Keratinocyte (primary cell): ENCODE data around the gene BLMH. TPM values are rescaled to one million over a fixed set of nuclear protein-coding genes. Genes with fewer than 3 reads are reported as not detected.
A peak's percentile ranks its signal among the peaks of the same experiment; 100 is the strongest.

ENCODE experiments used
- DNase-seq: peaks from one replicate; pipeline ENCODE4 v3.0.0-alpha.2; 2011; ENCODE audit warnings: low read depth, missing footprints, low spot score
- FAIRE-seq: peaks from 2 replicates; lab custom pipeline; 2011; peaks lifted over from hg19 to GRCh38; lab: Jason Lieb, UNC
- H2AFZ ChIP-seq: 2 replicates; pipeline ENCODE4 v1.6.0; 2012; ENCODE audit warnings: low read length, control low read depth, inconsistent platforms; ENCODE audit not compliant: control insufficient read depth
- H3K27ac ChIP-seq: 2 replicates; pipeline ENCODE4 v1.5.1; 2011; ENCODE audit warnings: low read length; ENCODE audit not compliant: control insufficient read depth, insufficient read depth
- H3K27me3 ChIP-seq: 3 replicates; pipeline ENCODE4 v1.6.0; 2011; ENCODE audit warnings: low read length; ENCODE audit not compliant: control insufficient read depth, insufficient read depth; ENCODE audit errors: extremely low read depth
- H3K36me3 ChIP-seq, 2 experiments: 2 replicates in 1 of 2; 3 replicates in 1 of 2; pipeline ENCODE4 v1.5.1; 2011; ENCODE audit warnings: low read length in 2 of 2, mild to moderate bottlenecking in 1 of 2; ENCODE audit not compliant: control insufficient read depth in 2 of 2, insufficient read depth in 2 of 2; ENCODE audit errors: extremely low read depth in 1 of 2
- H3K4me1 ChIP-seq: 3 replicates; pipeline ENCODE4 v1.5.1; 2011; ENCODE audit warnings: low read length; ENCODE audit not compliant: control insufficient read depth, insufficient read depth; ENCODE audit errors: extremely low read depth
- H3K4me2 ChIP-seq: 3 replicates; pipeline ENCODE4 v1.6.0; 2011; ENCODE audit warnings: low read depth, low read length; ENCODE audit not compliant: control insufficient read depth, insufficient read depth; ENCODE audit errors: extremely low read depth
- H3K4me3 ChIP-seq, 3 experiments: fragments of 200-600 bp in 1 of 3; sonication (generic) in 1 of 3; 2 replicates in 2 of 3; 3 replicates in 1 of 3; pipeline ENCODE4 v1.5.1; 2011 to 2016; ENCODE audit warnings: low read length in 3 of 3, mild to moderate bottlenecking in 3 of 3, control low read depth in 2 of 3, inconsistent platforms in 1 of 3, low read depth in 1 of 3, mixed read lengths in 1 of 3, mixed run types in 1 of 3, moderate library complexity in 1 of 3; ENCODE audit not compliant: control insufficient read depth in 2 of 3, insufficient read depth in 2 of 3; ENCODE audit errors: extremely low read depth in 1 of 3
- H3K79me2 ChIP-seq: 2 replicates; pipeline ENCODE4 v1.6.0; 2012; ENCODE audit warnings: low read length; ENCODE audit not compliant: control insufficient read depth, insufficient read depth
- H3K9ac ChIP-seq: 3 replicates; pipeline ENCODE4 v1.6.0; 2011; ENCODE audit warnings: low read length; ENCODE audit not compliant: control insufficient read depth, insufficient read depth; ENCODE audit errors: extremely low read depth
- H3K9me1 ChIP-seq: 3 replicates; pipeline ENCODE4 v1.6.0; 2011; ENCODE audit warnings: low read length; ENCODE audit not compliant: control insufficient read depth, insufficient read depth; ENCODE audit errors: extremely low read depth
- H3K9me3 ChIP-seq: 2 replicates; pipeline ENCODE4 v1.5.1; 2012; ENCODE audit warnings: low read depth, low read length; ENCODE audit not compliant: control insufficient read depth
- H4K20me1 ChIP-seq: 3 replicates; pipeline ENCODE4 v1.6.0; 2011; ENCODE audit warnings: low read length; ENCODE audit not compliant: control insufficient read depth, insufficient read depth; ENCODE audit errors: extremely low read depth
- CTCF ChIP-seq, 3 experiments: IDR thresholded peaks in 1 of 3; conservative IDR thresholded peaks in 1 of 3; optimal IDR thresholded peaks in 1 of 3; 2 replicates in 2 of 3; 3 replicates in 1 of 3; pipeline versions ENCODE3 to v1.5.1; 2011; ENCODE audit warnings: low read length in 3 of 3, mild to moderate bottlenecking in 3 of 3, moderate library complexity in 2 of 3, control low read depth in 1 of 3, inconsistent platforms in 1 of 3; ENCODE audit not compliant: insufficient read depth in 2 of 3; ENCODE audit errors: extremely low read depth in 1 of 3
- EZH2 ChIP-seq: IDR thresholded peaks from one replicate; pipeline ENCODE4 v1.6.1; 2012; ENCODE audit warnings: inconsistent platforms, mild to moderate bottlenecking, low read length, moderate library complexity
- dilution Hi-C: fragments of 300-500 bp; cut with MboI; formaldehyde crosslinking; loops from one replicate; pipeline ENCODE4 v1.7.0; 2020; ENCODE audit warnings: low sequenced_read_pairs; ENCODE audit not compliant: extremely low pct_ligation_motif_present
- polyA plus RNA-seq, 5 experiments: library from polyadenylated mRNA; depleted of rRNA in 3 of 5; stranded (reverse) in 3 of 5; stranded (forward) in 1 of 5; unstranded in 1 of 5; fragments of >200 nt; gene quantifications; 1 replicate in 1 of 5; 2 replicates in 3 of 5; 3 replicates in 1 of 5; pipeline versions ENCODE4 v1.2.1 to v1.2.3, GENCODE V29; 2011 to 2012; ENCODE audit warnings: missing spikeins in 2 of 5, low read depth in 1 of 5, low replicate concordance in 1 of 5

The BLMH gene
- polyA plus RNA-seq, 1 donor (not counting 4 experiments of a cell fraction or from before 2014, with no cell fraction given) = 4.2 TPM

DNA sequence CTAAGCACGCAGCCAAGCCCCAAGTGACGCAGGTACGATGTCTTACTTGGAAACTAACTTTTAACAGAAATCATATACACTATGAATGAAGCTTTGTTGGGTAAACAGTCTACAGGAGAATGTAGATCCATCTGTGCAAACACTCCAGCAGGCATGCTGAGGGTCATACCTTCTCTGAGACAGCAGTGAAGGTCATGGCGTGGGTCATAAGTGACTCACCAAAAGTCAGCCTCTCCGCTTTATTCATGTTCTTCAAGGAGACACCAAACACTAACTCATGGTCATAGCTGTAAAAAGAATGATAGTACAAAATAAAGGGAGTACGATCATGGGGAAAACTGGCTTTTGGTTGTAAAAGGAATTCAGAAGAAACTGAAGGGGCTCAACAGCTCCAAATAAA is 20.6 kb downstream of the BLMH start:
- no peaks in the 10 kb centered on the region for H4K20me1 ChIP-seq
- H2AFZ ChIP-seq = no peak overlapping the region
- H3K9ac ChIP-seq = no peak overlapping the region
- H3K4me2 ChIP-seq = no peak overlapping the region
- H3K27ac ChIP-seq = no peak overlapping the region
- DNase-seq (no peak), FAIRE-seq (peak; percentile 52)
- H3K27me3 ChIP-seq = peaks cover 4% of the 10 kb centered on the region
- H3K36me3 ChIP-seq = no peaks in the 10 kb centered on the region
- no peaks in the 10 kb centered on the region for H3K9me1 ChIP-seq
- dilution Hi-C loops = no loop called here
- H3K9me3 ChIP-seq = no peaks in the 10 kb centered on the region
- no peak overlapping the region for H3K4me3 ChIP-seq
- H3K4me1 ChIP-seq = no peaks in the 10 kb centered on the region
- TF ChIP-seq EZH2 (no peak), CTCF (optimal IDR thresholded peaks at IDR 0.05 in 1 of 3, IDR thresholded peaks at IDR 0.05 in 1 of 3, conservative IDR thresholded peaks at IDR 0.05 in 1 of 3; ENCODE audit: extremely low read depth in 1 of 3, insufficient read depth in 2 of 3, low read length in 3 of 3) (no peak)
- no peaks in the 10 kb centered on the region for H3K79me2 ChIP-seq

GRCh38 chr17:30267625-30268024 is 24.1 kb downstream of the BLMH start:
- no peaks in the 10 kb centered on the region for H3K9me1 ChIP-seq
- H4K20me1 ChIP-seq = no peaks in the 10 kb centered on the region
- FAIRE-seq (no peak), DNase-seq (no peak)
- H3K4me3 ChIP-seq = no peak overlapping the region
- H3K4me1 ChIP-seq = no peaks in the 10 kb centered on the region
- H3K9ac ChIP-seq = no peak overlapping the region
- H3K27me3 ChIP-seq = no peaks in the 10 kb centered on the region
- H3K4me2 ChIP-seq = no peak overlapping the region
- no peak overlapping the region for H3K27ac ChIP-seq
- H3K79me2 ChIP-seq = no peaks in the 10 kb centered on the region
- H2AFZ ChIP-seq = no peak overlapping the region
- TF ChIP-seq CTCF (optimal IDR thresholded peaks at IDR 0.05 in 1 of 3, IDR thresholded peaks at IDR 0.05 in 1 of 3, conservative IDR thresholded peaks at IDR 0.05 in 1 of 3; ENCODE audit: extremely low read depth in 1 of 3, insufficient read depth in 2 of 3, low read length in 3 of 3) = no peak
- TF ChIP-seq EZH2 = no peak
- H3K9me3 ChIP-seq = no peaks in the 10 kb centered on the region
- H3K36me3 ChIP-seq = no peaks in the 10 kb centered on the region
- dilution Hi-C loops = no loop called here
